ENCODE data around the gene CDCA5. TPM values are rescaled to one million over a fixed set of nuclear protein-coding genes. Genes with fewer than 3 reads are reported as not detected.

CDCA5 gene
- total RNA-seq, 1 donor from 2014 or later, result 6.9 TPM

DNA sequence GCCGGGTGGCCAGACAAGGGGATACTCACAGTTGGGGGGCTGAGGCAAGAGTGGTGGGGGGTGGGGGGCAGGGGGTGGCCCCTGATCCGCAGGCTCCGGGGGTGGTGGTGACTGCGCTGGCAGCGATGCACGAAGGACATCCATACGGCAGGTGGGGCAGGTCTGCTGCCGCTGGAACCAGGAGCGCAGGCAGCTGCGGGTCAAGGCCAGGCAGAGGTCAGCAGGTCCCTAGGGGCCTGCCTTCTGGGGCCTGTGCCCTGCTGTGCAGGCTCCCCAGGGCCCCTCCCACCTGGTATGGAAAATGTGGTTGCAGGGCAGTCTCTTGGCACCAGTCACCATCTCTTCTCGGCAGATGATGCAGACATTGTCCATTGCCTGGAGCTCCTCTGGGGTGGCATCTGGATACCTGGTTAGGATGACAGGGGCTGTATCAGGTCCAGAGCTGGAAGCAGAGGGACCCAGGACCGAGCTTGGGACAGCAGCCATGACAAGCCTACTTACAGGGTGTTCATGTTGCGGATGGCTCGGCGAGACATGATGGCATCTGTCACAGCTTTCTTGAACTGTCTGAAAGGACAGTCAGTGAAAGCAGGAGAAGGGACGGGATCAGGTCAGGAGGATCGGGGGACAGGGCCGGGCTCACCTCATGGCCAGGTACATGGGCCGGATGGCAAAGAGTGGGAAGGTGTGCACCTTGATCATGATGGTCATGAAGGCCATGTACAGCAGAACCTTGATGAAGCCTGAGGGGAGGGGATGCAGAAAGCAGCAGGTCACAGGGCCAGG, 47.0 kb upstream of the CDCA5 start:
- DNase-seq (ENCODE audit: low read depth), result no peak
- TF ChIP-seq, protein P1, sequence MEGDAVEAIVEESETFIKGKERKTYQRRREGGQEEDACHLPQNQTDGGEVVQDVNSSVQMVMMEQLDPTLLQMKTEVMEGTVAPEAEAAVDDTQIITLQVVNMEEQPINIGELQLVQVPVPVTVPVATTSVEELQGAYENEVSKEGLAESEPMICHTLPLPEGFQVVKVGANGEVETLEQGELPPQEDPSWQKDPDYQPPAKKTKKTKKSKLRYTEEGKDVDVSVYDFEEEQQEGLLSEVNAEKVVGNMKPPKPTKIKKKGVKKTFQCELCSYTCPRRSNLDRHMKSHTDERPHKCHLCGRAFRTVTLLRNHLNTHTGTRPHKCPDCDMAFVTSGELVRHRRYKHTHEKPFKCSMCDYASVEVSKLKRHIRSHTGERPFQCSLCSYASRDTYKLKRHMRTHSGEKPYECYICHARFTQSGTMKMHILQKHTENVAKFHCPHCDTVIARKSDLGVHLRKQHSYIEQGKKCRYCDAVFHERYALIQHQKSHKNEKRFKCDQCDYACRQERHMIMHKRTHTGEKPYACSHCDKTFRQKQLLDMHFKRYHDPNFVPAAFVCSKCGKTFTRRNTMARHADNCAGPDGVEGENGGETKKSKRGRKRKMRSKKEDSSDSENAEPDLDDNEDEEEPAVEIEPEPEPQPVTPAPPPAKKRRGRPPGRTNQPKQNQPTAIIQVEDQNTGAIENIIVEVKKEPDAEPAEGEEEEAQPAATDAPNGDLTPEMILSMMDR (IDR thresholded peaks at IDR 0.05; ENCODE audit: insufficient read depth, low read length, poor library complexity, severe bottlenecking), result no peak
- Histone ChIP-seq H3K4me3 (ENCODE audit: low read depth, low read length) (no peak overlapping the region), H3K36me3 (ENCODE audit: control insufficient read depth, insufficient read depth, low read length) (peaks cover 5% of the 10 kb centered on the region), H3K27me3 (ENCODE audit: control insufficient read depth, insufficient read depth, low read length) (no peaks in the 10 kb centered on the region)

DNA sequence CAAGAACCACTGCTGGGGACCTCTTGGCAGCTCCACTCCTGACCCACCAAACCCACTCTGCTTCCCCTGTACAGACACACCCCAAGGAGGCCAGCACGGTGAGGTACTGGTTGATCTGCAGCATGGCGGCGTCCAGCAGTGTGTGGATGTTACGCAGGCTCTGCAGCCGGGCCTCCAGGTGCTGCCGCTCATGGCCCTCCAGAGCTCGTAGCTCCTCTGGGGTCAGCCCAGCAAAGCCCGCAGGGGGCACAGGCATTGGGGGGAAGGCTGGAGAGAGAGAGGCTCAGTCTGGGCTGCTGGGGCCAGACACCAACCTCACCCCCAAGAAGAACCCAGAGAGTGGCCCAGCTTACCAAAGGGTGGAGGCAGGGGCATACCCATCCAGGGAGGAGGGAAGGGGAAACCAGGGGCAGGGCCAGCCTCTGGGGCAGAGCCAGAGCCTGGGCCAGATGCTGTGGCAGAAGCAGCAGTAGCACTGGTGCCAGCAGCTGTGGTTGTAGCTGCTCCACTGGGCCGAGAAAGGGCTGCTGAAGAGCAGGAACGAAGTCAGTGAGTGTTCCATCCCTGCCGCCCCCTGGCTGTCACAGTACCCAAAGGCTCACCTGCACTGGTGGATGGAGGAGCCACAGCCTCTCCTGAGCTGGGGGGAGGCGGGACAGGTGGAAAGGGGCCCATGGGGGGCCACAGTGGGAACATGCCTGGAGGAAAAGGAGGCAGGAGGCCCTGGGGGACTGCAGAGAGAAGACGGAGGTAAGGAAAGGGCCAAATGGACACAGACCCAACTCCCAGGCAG, 46.0 kb upstream of the CDCA5 start:
- no peak overlapping the region for H3K4me3 ChIP-seq (ENCODE audit: low read depth, low read length)
- H3K27me3 ChIP-seq (ENCODE audit: control insufficient read depth, insufficient read depth, low read length), result no peaks in the 10 kb centered on the region
- DNase-seq (ENCODE audit: low read depth), result no peak
- TF ChIP-seq, protein P1 (IDR thresholded peaks at IDR 0.05; ENCODE audit: insufficient read depth, low read length, poor library complexity, severe bottlenecking), result no peak
- peaks cover 5% of the 10 kb centered on the region for H3K36me3 ChIP-seq (ENCODE audit: control insufficient read depth, insufficient read depth, low read length)

DNA sequence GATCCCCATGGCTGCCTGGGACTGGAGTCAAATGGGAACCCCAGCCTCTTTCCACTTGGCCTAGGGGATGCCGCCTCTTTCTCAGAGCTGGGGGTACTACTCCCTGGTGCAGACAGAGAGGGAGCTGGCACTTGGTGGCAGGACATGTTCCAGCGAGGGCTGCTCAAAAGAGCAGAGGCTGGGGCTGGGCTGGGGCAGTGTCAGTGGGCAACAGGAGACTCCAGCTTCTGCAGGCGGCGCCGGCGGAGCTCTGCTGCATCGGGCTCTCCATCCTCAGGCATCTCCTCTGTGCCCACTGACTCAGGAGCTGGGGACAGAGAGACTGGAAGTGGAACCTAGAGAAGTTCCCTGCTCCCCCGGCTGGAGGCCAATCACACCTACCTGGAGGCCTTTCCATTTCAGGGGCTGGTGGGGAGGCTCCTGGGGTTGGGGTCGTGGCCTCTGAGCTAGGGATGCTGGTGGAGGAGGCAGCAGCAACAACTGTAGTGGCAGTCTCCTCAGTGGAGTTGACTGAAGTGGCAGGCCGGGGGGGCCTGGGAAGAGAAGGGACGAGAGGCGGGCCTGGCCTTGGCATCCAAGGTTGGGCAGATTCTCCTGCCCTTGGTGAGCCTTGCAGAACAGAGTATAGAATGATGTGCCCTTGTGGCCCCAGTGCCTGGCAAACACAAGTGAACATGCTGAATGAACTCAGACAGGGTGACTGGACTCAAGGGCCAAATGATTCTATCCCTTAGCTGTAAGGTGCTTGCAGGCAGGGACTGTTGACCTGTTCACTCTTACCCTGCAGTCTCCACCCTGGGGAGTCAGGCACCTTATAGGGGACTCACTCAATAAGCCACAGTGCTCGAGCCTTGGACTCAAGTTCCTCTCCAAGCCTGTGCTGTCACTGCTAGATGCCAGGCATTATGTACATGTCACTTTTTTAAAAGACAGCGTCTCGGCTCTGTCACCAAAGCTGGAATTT, 44.6 kb upstream of the CDCA5 start:
- no peak for DNase-seq (ENCODE audit: low read depth)
- TF ChIP-seq, protein P1 (IDR thresholded peaks at IDR 0.05; ENCODE audit: insufficient read depth, low read length, poor library complexity, severe bottlenecking), result no peak
- Histone ChIP-seq H3K4me3 (ENCODE audit: low read depth, low read length) (no peak overlapping the region), H3K36me3 (ENCODE audit: control insufficient read depth, insufficient read depth, low read length) (peaks cover 8% of the 10 kb centered on the region), H3K27me3 (ENCODE audit: control insufficient read depth, insufficient read depth, low read length) (no peaks in the 10 kb centered on the region)

DNA sequence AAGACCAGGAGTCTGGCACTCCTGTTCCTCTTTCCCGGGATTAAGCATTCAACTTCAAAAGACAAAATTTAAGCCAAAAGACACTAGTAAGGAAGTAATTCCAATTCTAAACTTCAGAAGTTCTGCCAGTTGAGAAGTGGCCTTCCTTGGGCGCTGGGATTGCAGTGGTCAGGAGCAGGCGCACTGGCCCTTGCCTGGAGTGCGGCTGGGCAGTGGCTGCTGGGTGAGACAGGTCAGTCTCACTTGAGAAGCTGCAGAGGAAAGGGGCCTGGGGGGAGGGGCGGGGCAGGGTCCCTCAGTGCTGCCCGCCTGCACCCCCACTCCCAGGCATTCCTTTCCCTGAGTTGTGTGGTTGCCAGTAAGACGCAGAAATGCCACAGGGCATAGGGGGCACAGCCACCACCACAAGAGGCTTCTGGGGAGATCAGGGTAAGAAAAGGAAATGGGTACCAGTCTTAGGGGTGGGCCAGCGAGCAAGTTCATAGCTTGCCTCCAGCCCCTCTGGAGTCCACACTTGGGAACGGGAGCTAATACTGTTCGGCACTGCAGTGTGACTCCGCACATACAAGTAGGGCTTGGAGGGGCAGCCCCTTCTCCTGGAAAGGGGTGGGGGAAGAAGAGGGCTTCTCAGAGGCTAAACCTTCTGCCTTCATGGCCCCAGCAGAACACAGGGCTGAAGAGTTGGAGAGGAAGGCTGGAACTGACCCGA, 43.8 kb upstream of the CDCA5 start:
- Histone ChIP-seq H3K36me3 (ENCODE audit: control insufficient read depth, insufficient read depth, low read length) (peaks cover 8% of the 10 kb centered on the region), H3K4me3 (ENCODE audit: low read depth, low read length) (no peak overlapping the region), H3K27me3 (ENCODE audit: control insufficient read depth, insufficient read depth, low read length) (no peaks in the 10 kb centered on the region)
- TF ChIP-seq, protein P1 (IDR thresholded peaks at IDR 0.05; ENCODE audit: insufficient read depth, low read length, poor library complexity, severe bottlenecking), result no peak
- DNase-seq (ENCODE audit: low read depth), result no peak

DNA sequence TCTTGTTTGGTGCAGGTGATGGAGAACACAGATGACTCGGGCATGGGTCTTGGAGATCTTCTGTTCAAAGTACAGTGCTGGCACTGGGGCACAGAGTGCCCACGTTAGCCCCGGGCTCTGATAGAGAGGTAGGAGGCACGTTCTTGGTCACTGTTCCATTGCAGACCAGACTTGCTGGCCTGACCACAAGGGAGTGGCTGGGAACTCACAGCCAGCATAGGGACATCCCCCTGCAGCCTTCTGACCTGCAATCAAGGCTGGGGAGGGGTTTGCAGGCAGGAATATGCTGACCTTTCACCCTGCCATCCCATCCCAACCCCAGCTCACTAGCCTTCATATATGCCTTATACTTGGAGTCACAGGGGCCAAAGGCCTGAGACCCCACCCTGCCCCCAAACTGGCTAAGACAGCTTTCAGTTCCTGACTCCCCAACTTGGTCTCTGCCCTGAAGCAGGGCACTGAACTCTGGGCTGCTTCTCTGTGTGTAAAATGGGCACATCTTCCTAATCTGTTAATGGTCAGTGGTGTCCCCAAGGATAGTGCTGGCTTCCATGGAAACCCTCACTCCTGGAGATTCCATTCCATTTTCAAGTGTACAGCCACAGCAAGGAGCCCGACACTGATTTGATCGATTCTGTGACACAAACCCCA, 42.9 kb upstream of the CDCA5 start:
- Histone ChIP-seq H3K27me3 (ENCODE audit: control insufficient read depth, insufficient read depth, low read length) (no peaks in the 10 kb centered on the region), H3K4me3 (ENCODE audit: low read depth, low read length) (no peak overlapping the region), H3K36me3 (ENCODE audit: control insufficient read depth, insufficient read depth, low read length) (peaks cover 8% of the 10 kb centered on the region)
- DNase-seq (ENCODE audit: low read depth), result no peak
- TF ChIP-seq, protein P1 (IDR thresholded peaks at IDR 0.05; ENCODE audit: insufficient read depth, low read length, poor library complexity, severe bottlenecking), result no peak
